Fibroblast of pulmonary artery (primary cell): ENCODE data around the gene ALK.

Experiments
- DNase-seq: peaks from one replicate; pipeline ENCODE4 v3.0.0-alpha.2; 2010; ENCODE audit warnings: low read depth
- H3K4me3 ChIP-seq: replicated peaks from 2 replicates; pipeline ENCODE4 v1.5.1; 2011; ENCODE audit warnings: low read depth, mild to moderate bottlenecking, control low read depth, low read length, moderate library complexity
- TF ChIP-seq, protein P1 (sequence below): IDR thresholded peaks from 2 replicates; pipeline ENCODE4 v1.5.1; 2011; ENCODE audit warnings: mild to moderate bottlenecking, control low read depth, low read length, inconsistent platforms; ENCODE audit errors: missing control alignments

The ALK gene

DNA sequence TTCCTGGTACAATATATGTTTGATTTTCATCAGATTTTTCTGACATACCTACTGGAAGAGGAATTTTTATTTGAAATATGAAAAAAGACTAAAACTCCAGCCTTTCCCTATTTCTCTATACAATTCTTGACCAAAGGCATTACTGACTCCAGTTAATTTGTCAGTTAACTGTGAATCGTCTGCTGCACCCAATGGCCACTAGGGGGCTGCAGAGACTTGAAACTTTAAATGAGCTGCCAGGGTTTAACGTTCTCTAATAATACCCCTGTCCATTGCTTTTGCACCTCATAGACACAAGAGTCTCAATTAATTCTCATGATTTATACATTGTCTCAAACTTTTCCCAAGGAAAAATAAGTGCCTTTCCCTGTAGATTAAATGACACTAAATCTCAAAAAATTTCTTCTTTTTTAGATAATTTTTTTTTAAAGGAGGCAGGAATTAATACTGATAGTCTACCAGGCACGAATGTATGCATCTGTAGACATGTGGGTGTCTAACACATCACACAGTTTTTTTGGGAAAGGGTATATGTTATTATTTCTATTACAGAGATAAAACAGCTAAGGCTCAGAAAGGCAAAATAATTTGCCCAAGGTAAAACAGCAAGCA is 1.8 kb upstream of the ALK start:
- TF ChIP-seq, protein P1, sequence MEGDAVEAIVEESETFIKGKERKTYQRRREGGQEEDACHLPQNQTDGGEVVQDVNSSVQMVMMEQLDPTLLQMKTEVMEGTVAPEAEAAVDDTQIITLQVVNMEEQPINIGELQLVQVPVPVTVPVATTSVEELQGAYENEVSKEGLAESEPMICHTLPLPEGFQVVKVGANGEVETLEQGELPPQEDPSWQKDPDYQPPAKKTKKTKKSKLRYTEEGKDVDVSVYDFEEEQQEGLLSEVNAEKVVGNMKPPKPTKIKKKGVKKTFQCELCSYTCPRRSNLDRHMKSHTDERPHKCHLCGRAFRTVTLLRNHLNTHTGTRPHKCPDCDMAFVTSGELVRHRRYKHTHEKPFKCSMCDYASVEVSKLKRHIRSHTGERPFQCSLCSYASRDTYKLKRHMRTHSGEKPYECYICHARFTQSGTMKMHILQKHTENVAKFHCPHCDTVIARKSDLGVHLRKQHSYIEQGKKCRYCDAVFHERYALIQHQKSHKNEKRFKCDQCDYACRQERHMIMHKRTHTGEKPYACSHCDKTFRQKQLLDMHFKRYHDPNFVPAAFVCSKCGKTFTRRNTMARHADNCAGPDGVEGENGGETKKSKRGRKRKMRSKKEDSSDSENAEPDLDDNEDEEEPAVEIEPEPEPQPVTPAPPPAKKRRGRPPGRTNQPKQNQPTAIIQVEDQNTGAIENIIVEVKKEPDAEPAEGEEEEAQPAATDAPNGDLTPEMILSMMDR, result peak; percentile 99
- no peak overlapping the region for H3K4me3 ChIP-seq
- DNase-seq, result peak; percentile 69

DNA sequence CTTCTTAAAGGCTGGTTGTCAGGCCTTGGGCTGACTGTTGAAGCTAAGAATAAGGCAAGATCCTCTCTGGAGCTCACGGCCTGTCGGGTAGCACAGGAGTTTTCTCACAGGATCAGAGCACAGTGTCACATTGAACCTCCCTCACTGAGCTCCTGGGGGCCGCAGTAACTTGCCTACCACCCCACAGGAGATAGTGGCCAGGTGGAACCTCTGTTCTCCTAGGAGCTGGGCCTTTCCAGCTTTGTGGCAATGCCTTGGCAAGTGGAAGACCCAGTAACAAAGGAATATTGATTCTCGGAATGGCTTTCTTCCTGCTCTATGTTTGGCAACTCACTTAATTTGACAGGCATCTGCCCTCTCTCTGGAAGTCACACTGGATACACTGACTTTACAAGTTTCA is 1.2 kb upstream of the ALK start:
- H3K4me3 ChIP-seq, result no peak overlapping the region
- no peak for DNase-seq
- TF ChIP-seq, protein P1, result no peak

DNA sequence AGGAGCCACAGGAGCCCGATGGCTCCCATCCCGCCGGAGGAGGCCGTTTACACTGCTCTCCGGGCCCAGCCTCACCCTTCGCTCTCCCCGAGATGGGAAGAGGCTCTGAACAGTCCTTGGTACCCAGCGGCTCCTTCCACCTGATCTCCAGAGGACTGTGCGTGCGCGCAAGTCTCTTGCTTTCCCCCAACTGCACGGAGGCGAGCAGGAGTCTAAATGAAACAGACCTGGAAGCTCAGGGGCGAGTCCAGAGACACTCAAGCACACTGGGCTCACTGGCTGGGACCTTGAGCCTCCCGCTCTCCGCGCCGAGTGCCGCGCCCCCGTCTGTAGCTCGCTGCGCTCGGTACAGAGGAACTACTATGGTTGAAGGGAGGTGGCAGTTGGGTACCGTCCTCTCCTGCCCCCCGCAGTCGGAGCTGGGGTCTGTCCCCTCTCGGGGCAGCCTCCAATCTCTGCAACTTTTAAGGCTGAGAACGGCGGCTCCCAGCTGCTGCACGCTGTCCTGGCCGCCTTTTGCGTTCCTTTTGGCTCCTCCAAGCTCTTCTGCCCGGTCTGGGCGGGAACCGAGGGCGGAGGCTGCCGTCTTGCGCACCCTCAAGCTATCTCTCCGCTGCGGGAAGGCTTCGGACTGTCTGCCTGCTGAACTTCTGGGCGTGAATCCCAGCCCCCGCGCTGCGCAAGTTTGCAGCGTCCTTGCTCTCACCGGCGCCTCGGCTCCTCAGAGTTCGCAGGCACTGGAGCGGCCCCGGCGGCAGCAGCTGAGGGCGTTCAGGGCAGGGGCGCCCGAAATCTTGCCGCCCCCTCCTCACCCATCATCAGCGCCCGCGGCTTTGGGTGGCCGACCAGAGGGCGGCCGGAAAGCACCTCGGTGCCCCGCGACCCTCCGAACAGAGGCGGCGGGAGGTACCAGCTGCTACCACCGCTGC is 491 bp downstream of the ALK start:
- DNase-seq, result no peak
- no peak overlapping the region for H3K4me3 ChIP-seq
- TF ChIP-seq, protein P1, result no peak

DNA sequence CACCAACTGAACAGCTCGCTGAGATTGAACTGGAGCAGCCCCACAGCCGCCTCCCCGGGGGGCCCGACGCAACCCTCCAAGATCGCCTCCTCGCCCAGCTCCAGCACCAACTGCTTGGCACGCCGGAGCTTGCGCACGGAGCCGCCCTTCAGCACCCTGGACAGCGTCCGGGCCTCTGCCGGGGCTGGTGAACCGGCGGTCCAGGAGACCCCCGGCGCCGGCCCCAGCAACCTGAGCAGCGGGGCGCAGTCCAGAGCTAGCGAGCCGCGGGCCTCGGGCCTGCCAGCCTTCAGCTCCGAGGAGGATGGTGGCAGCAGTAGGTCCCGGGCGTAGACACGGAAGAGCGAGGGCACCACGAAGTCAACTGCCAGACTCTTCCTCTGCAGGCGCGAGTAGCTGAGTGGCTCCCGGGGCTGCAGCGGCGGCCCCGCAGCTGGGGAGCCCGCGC is 1.2 kb downstream of the ALK start:
- DNase-seq, result peak; percentile 29
- H3K4me3 ChIP-seq, result no peak overlapping the region
- TF ChIP-seq, protein P1, result no peak

DNA sequence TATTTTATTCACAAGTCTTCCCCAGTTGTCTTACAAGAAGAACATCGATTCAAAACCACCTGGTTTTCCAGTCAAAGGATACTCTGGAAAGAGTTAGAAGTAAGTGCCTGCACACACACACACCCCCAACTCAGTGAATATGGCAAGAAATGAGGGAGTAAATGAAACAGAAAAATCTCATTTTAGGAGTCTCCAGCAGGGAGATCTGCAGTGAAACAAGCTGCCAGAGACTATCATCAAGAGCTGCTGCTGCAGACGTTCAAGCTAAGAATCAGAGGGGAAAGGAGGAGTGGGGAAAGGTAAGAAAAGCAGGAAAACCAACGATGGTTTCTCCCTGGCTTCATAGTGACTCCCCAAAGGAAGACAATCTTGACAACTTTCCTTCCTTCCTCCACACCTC is 2.4 kb downstream of the ALK start:
- H3K4me3 ChIP-seq, result no peak overlapping the region
- TF ChIP-seq, protein P1, result no peak
- DNase-seq, result no peak

DNA sequence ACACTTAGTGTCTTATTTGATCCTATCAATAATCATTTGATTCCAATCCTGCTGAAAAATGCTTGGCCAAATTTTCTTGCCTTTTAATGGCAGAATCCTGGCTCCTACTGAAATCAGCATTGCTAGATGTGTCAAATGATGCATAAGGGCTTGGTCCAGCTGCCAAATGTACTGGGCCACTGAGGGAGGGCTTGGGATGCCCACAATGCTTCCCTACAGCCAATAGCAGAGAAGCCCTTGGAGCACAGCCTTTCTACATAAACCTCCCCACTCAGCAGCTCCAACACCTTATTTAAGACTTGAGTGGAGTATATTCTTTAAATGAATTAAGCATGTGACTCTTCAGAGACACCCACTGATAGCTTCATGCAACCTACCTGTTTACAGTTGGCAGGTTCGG is 3.6 kb downstream of the ALK start:
- DNase-seq, result no peak
- H3K4me3 ChIP-seq, result no peak overlapping the region

More for the DNA sequence above, 3.6 kb downstream of the ALK start:
- TF ChIP-seq, protein P1, result no peak
